ENCODE results near the gene TRAK1. TPM values are rescaled to one million over a fixed set of nuclear protein-coding genes. Genes with fewer than 3 reads are reported as not detected.
A peak's percentile ranks its signal among the peaks of the same experiment; 100 is the strongest.

Gene TRAK1
- total and polyA plus RNA-seq, 10 donors: 15.4 to 60.0 (median 47.8) TPM

- WGBS, 5 donors: 78 to 88% (median 84%) methylated on average over 4 of the region's 4 CpGs
- H3K36me3 ChIP-seq: peaks cover 0 to 38% (median 0%) of the 10 kb centered on the region in 6 donors
- TF ChIP-seq CTCF (IDR thresholded peaks at IDR 0.05 in 8 of 11, conservative IDR thresholded peaks at IDR 0.05 in 3 of 11) (no peak), POLR2AphosphoS5 (IDR thresholded peaks at IDR 0.05) (no peak), POLR2A (IDR thresholded peaks at IDR 0.05) (no peak)
- intact Hi-C loops (cut with DNase I; ENCODE audit: low total_unique reads): no loop called here
- DNase-seq: peak; percentile 38
- H3K4me1 ChIP-seq: peaks cover 9 to 82% (median 44%) of the 10 kb centered on the region in 6 donors
- H3K4me3 ChIP-seq: no peak overlapping the region
- peaks cover 0 to 9% (median 2%) of the 10 kb centered on the region in 8 donors for H3K9me3 ChIP-seq
- peak overlapping the region in 3 of 8 donors; percentile 14 to 46 (median 16) for H3K27ac ChIP-seq
- H3K27me3 ChIP-seq (replicated peaks in 1 of 7): no peaks in the 10 kb centered on the region
Measured at GRCh38 chr3:42094691-42095391, 3.7 kb downstream of the TRAK1 start.

- H3K9me3 ChIP-seq: peaks cover 0 to 9% (median 2%) of the 10 kb centered on the region in 8 donors
- no peak overlapping the region for H3K4me3 ChIP-seq
- no peak overlapping the region for H3K27ac ChIP-seq
- H3K27me3 ChIP-seq (replicated peaks in 1 of 7): no peaks in the 10 kb centered on the region
- 94 to 99% (median 98%) methylated on average over 2 of the region's 2 CpGs for WGBS, 5 donors
- DNase-seq: no peak
- H3K4me1 ChIP-seq: peaks cover 9 to 83% (median 45%) of the 10 kb centered on the region in 6 donors
- peaks cover 0 to 31% (median 0%) of the 10 kb centered on the region in 6 donors for H3K36me3 ChIP-seq
- TF ChIP-seq CTCF (IDR thresholded peaks at IDR 0.05 in 8 of 11, conservative IDR thresholded peaks at IDR 0.05 in 3 of 11) (no peak), POLR2AphosphoS5 (IDR thresholded peaks at IDR 0.05) (no peak), POLR2A (IDR thresholded peaks at IDR 0.05) (no peak)
- intact Hi-C loops (cut with DNase I; ENCODE audit: low total_unique reads): no loop called here
Measured at GRCh38 chr3:42095540-42095939, 4.4 kb downstream of the TRAK1 start.

- Histone ChIP-seq H3K4me3 (no peak overlapping the region), H3K9me3 (peaks cover 0 to 4% (median 2%) of the 10 kb centered on the region in 8 donors), H3K27ac (peak overlapping the region in 1 of 8 donors; percentile 2), H3K4me1 (peaks cover 9 to 84% (median 51%) of the 10 kb centered on the region in 6 donors), H3K27me3 (replicated peaks in 1 of 7) (no peaks in the 10 kb centered on the region), H3K36me3 (peaks cover 0 to 17% (median 0%) of the 10 kb centered on the region in 6 donors)
- intact Hi-C loops (cut with DNase I; ENCODE audit: low total_unique reads): no loop called here
- TF ChIP-seq CTCF (IDR thresholded peaks at IDR 0.05 in 8 of 11, conservative IDR thresholded peaks at IDR 0.05 in 3 of 11) (no peak), POLR2A (IDR thresholded peaks at IDR 0.05) (no peak), POLR2AphosphoS5 (IDR thresholded peaks at IDR 0.05) (no peak)
- DNase-seq: no peak
- WGBS, 5 donors: 52 to 63% (median 57%) methylated on average over 8 of the region's 8 CpGs
Measured at GRCh38 chr3:42096796-42097565, 5.8 kb downstream of the TRAK1 start.

GRCh38 chr3:42097566-42097946 lies 6.4 kb downstream of the TRAK1 start:
- TF ChIP-seq POLR2AphosphoS5 (IDR thresholded peaks at IDR 0.05) (no peak), POLR2A (IDR thresholded peaks at IDR 0.05) (no peak), CTCF (IDR thresholded peaks at IDR 0.05 in 8 of 11, conservative IDR thresholded peaks at IDR 0.05 in 3 of 11) (no peak)
- Histone ChIP-seq H3K27me3 (replicated peaks in 1 of 7) (no peaks in the 10 kb centered on the region), H3K4me1 (peaks cover 5 to 84% (median 54%) of the 10 kb centered on the region in 6 donors), H3K4me3 (no peak overlapping the region), H3K27ac (peak overlapping the region in 1 of 8 donors; percentile 2), H3K9me3 (no peaks in the 10 kb centered on the region), H3K36me3 (peaks cover 0 to 17% (median 0%) of the 10 kb centered on the region in 6 donors)
- intact Hi-C loops (cut with DNase I; ENCODE audit: low total_unique reads): no loop called here
- WGBS, 5 donors: 89 to 96% (median 95%) methylated on average over 3 of the region's 3 CpGs
- DNase-seq: no peak
